Body of pancreas (tissue), 4 donors: Measurements from ENCODE around the gene ITGA8. TPM values are rescaled to one million over a fixed set of nuclear protein-coding genes. Genes with fewer than 3 reads are reported as not detected.

ENCODE experiments used
- ATAC-seq: fragments of 150-250 bp; one replicate; pipeline ENCODE4 v1.9.1; 2016
- DNase-seq, 4 donors: peaks; one replicate each; pipeline ENCODE4 v3.0.0-alpha.2; 2019
- H3K27ac ChIP-seq, 4 donors: fragments of 200-600 bp; sonication (generic); 1 replicate in 3 of 4; 2 replicates in 1 of 4; pipeline versions ENCODE4 v1.5.1 to v1.6.1; 2016 to 2019; ENCODE audit warnings: mild to moderate bottlenecking in 1 of 4, mixed read lengths in 1 of 4, moderate library complexity in 1 of 4
- H3K27me3 ChIP-seq, 2 donors: fragments of 200-600 bp; sonication (generic); one replicate each; pipeline ENCODE4 v1.6.0; 2016; ENCODE audit warnings: mild to moderate bottlenecking in 1 of 2
- H3K36me3 ChIP-seq, 2 donors: fragments of 200-600 bp; sonication (generic); replicated peaks in 1 of 2; 2 replicates each; pipeline ENCODE4 v1.5.1; 2016; ENCODE audit warnings: low read depth in 2 of 2; ENCODE audit not compliant: insufficient read depth in 1 of 2
- H3K4me1 ChIP-seq: fragments of 200-600 bp; sonication (generic); one replicate; pipeline ENCODE4 v1.6.0; 2016
- H3K4me3 ChIP-seq, 2 donors: fragments of 200-600 bp; sonication (generic); 1 replicate in 1 of 2; 2 replicates in 1 of 2; pipeline ENCODE4 v1.5.1; 2016 to 2019
- H3K9me3 ChIP-seq, 3 donors: fragments of 200-600 bp; sonication (generic); 1 replicate in 2 of 3; 2 replicates in 1 of 3; pipeline ENCODE4 v1.5.1; 2016
- POLR2A ChIP-seq, 3 donors: fragments of 450-650 bp; IDR thresholded peaks; one replicate each; pipeline ENCODE4 v1.6.1; 2016; ENCODE audit warnings: antibody characterized with exemption in 3 of 3, mild to moderate bottlenecking in 2 of 3
- WGBS, 2 donors: methylation state at CpG; one replicate each; pipeline ENCODE4 v1.1.5; 2017; 5-methylcytosine and 5-hydroxymethylcytosine counted together
- intact Hi-C: fragments of 100-400 bp; cut with DNase I; formaldehyde crosslinking; loops from one replicate; pipeline ENCODE4 v1.15.1; 2023
- total RNA-seq, 2 donors: library from RNA; depleted of rRNA; stranded (reverse); fragments of >200 nt; gene quantifications; one replicate each; pipeline ENCODE4 v1.1.0, GENCODE V29; 2016
- TF ChIP-seq, protein P1 (sequence below), 7 experiments: fragments of 450-650 bp in 4 of 7; fragments of 200-600 bp in 3 of 7; sonication (generic) in 3 of 7; IDR thresholded peaks; one replicate each; pipeline ENCODE4 v1.5.1; 2016 to 2019; ENCODE audit warnings: antibody characterized with exemption in 7 of 7

Gene ITGA8
- total RNA-seq, 2 donors from 2014 or later, result 0.66 to 0.78 TPM

DNA sequence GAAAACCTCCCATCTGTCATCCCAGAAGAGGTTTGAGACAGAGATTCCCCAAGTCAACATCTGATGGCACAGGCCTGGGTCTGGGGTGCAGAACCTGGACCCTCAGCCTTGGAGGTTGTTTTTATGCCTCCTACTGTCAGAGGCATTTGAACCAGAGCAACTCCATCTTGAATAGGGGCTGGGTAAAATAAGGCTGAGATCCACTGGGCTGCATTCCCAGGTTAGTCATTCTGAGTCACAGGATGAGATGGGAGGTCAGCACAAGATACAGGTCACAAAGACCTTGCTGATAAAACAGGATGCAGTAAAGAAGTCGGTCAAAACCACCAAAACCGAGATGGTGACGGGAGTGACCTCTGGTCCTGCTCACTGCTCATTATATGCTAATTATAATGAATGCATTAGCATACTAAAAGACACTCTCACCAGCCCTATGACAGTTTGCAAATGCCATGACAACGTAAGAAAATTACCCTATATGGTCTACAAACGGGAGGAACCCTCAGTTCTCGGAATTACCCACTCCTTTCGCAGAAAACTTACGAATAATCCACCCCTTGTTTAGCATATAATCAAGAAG lies 92.0 kb downstream of the ITGA8 start:
- TF ChIP-seq, protein P1, sequence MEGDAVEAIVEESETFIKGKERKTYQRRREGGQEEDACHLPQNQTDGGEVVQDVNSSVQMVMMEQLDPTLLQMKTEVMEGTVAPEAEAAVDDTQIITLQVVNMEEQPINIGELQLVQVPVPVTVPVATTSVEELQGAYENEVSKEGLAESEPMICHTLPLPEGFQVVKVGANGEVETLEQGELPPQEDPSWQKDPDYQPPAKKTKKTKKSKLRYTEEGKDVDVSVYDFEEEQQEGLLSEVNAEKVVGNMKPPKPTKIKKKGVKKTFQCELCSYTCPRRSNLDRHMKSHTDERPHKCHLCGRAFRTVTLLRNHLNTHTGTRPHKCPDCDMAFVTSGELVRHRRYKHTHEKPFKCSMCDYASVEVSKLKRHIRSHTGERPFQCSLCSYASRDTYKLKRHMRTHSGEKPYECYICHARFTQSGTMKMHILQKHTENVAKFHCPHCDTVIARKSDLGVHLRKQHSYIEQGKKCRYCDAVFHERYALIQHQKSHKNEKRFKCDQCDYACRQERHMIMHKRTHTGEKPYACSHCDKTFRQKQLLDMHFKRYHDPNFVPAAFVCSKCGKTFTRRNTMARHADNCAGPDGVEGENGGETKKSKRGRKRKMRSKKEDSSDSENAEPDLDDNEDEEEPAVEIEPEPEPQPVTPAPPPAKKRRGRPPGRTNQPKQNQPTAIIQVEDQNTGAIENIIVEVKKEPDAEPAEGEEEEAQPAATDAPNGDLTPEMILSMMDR (IDR thresholded peaks at IDR 0.05), result no peak
- no peak for TF ChIP-seq POLR2A (IDR thresholded peaks at IDR 0.05)
- H3K4me3 ChIP-seq, result no peak overlapping the region
- no peaks in the 10 kb centered on the region for H3K9me3 ChIP-seq
- no peak for DNase-seq
- intact Hi-C loops, result no loop called here
- no peaks in the 10 kb centered on the region for H3K36me3 ChIP-seq
- WGBS, 2 donors, result 72 to 80% methylated on average over 8 of the region's 8 CpGs
- ATAC-seq, result no peak
- no peaks in the 10 kb centered on the region for H3K4me1 ChIP-seq
- no peak overlapping the region for H3K27ac ChIP-seq
- H3K27me3 ChIP-seq, result no peaks in the 10 kb centered on the region

DNA sequence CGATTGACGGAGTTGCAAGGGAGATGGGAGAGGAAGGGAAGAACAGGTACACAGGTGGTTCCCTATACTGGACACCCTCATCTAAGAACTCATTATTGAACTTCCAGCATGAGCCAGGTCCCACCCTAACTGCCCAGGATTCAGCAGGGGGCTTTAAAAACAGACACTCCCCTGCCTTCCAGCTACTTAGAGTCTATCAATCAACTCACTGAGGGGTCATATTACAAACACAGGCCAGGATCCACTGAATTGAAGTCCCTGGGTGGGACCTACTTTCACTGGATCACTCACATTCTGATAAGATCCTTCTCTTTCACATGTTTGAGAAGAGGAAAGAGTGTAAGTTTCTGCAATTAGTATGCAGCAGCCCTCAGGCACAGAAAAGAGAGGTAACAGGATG lies 92.8 kb downstream of the ITGA8 start:
- 80 to 95% methylated on average over 2 of the region's 2 CpGs for WGBS, 2 donors
- no peak for DNase-seq
- H3K4me1 ChIP-seq, result no peaks in the 10 kb centered on the region

DNA sequence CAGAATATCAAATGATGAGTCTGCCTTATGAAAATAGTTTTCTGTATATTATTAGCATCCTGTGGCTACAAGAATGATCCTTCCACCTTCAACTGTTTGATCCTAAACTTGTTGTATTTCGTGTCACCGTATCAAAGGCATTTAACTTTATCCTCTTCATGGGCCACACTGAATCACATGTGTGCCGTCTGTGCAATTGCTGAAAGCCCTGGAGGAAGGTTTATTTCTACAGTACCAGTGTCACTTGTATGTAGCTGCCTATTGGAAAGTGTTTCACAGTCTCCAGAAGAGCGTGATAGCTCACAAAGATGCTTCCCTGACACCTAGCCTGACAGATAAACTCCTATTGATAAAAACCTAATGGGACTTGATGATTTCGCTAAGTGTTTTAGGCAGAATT lies 94.5 kb downstream of the ITGA8 start:
- no peaks in the 10 kb centered on the region for H3K27me3 ChIP-seq
- DNase-seq (no peak), ATAC-seq (no peak)
- H3K9me3 ChIP-seq, result no peaks in the 10 kb centered on the region
- H3K27ac ChIP-seq, result no peak overlapping the region
- no peaks in the 10 kb centered on the region for H3K4me1 ChIP-seq
- TF ChIP-seq, protein P1 (IDR thresholded peaks at IDR 0.05), result no peak
- no peak for TF ChIP-seq POLR2A (IDR thresholded peaks at IDR 0.05)
- no peaks in the 10 kb centered on the region for H3K36me3 ChIP-seq
- H3K4me3 ChIP-seq, result no peak overlapping the region
- 63 to 86% methylated on average over 5 of the region's 5 CpGs for WGBS, 2 donors
- intact Hi-C loops, result no loop called here

More for the DNA sequence above, 92.8 kb downstream of the ITGA8 start:
- Histone ChIP-seq H3K4me3 (no peak overlapping the region), H3K9me3 (no peaks in the 10 kb centered on the region), H3K27me3 (no peaks in the 10 kb centered on the region), H3K36me3 (no peaks in the 10 kb centered on the region), H3K27ac (no peak overlapping the region)
- ATAC-seq, result no peak
- TF ChIP-seq, protein P1 (IDR thresholded peaks at IDR 0.05), result no peak
- TF ChIP-seq POLR2A (IDR thresholded peaks at IDR 0.05), result no peak
- intact Hi-C loops, result no loop called here

DNA sequence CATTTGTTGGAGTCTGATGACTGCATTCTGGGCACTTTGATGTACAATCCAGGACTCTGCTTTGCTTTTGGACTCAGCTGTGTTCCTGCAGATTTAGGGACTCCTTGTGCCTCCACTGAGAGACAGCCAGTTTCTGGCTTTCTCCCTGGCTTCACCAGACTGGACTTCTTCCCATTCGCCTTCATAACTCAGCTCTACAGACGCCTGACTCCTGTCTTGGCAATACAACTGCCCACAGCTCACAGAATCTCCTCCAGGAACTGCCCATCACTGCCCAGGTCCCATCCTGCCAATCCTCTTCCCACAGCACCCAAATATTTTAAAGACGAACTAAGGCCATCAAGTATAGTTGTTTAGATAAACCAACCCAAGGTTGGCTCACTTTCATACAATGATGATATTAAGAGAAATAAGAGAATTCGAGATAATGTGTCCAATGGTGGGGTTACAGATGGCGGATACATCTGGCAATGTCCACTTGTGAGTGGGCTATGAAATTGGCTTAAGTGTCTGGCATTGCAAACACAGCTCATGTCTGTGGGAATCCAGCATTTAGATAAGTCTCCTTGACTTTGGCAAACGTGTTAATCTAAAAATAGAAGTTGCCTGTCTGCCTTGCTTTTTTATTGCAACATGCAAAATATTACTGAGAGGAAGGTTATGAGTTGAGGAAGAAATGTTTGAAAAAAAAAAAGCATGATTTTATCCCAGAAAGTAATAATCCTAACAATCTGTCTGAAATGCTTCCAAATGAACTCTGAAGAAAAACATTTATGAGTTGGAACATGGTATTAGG lies 95.1 kb downstream of the ITGA8 start:
- intact Hi-C loops, result no loop called here
- ATAC-seq (peak; percentile 27), DNase-seq (no peak)
- Histone ChIP-seq H3K36me3 (no peaks in the 10 kb centered on the region), H3K4me1 (no peaks in the 10 kb centered on the region), H3K27me3 (no peaks in the 10 kb centered on the region), H3K4me3 (no peak overlapping the region), H3K9me3 (no peaks in the 10 kb centered on the region), H3K27ac (no peak overlapping the region)
- TF ChIP-seq, protein P1 (IDR thresholded peaks at IDR 0.05), result no peak
- no peak for TF ChIP-seq POLR2A (IDR thresholded peaks at IDR 0.05)
- 47 to 49% methylated on average over 6 of the region's 6 CpGs for WGBS, 2 donors
